ENCODE measurements around the gene TRMT1.

The TRMT1 gene

GRCh38 chr19:13097033-13097462, 19.5 kb downstream of the TRMT1 start:
- Histone ChIP-seq H3K4me3 (ENCODE audit: low read length in 2 of 2) (no peak overlapping the region), H3K4me1 (ENCODE audit: control insufficient read depth in 2 of 2, insufficient read depth in 2 of 2, low read length in 2 of 2) (peaks cover 12 to 23% of the 10 kb centered on the region in 2 donors), H3K36me3 (ENCODE audit: control insufficient read depth in 2 of 2, insufficient read depth in 2 of 2, low read length in 2 of 2) (no peaks in the 10 kb centered on the region), H3K27me3 (ENCODE audit: control insufficient read depth in 2 of 2, insufficient read depth in 2 of 2, low read length in 2 of 2) (no peaks in the 10 kb centered on the region), H3K9ac (ENCODE audit: low read depth in 1 of 2, low read length in 2 of 2) (no peak overlapping the region), H3K27ac (ENCODE audit: low read depth in 2 of 2, low read length in 2 of 2) (peak overlapping the region in 1 of 2 donors; percentile 56), H3K9me3 (ENCODE audit: control insufficient read depth in 2 of 2, low read length in 2 of 2) (no peaks in the 10 kb centered on the region)

- H3K9me3 ChIP-seq (ENCODE audit: control insufficient read depth in 2 of 2, low read length in 2 of 2) = no peaks in the 10 kb centered on the region
- H3K4me3 ChIP-seq (ENCODE audit: low read length in 2 of 2) = peak overlapping the region in 1 of 2 donors; percentile 42
- no peaks in the 10 kb centered on the region for H3K36me3 ChIP-seq (ENCODE audit: control insufficient read depth in 2 of 2, insufficient read depth in 2 of 2, low read length in 2 of 2)
- peak overlapping the region; percentile 22 to 48 for H3K27ac ChIP-seq (ENCODE audit: low read depth in 2 of 2, low read length in 2 of 2)
- H3K9ac ChIP-seq (ENCODE audit: low read depth in 1 of 2, low read length in 2 of 2) = peak overlapping the region in 1 of 2 donors; percentile 37
- no peaks in the 10 kb centered on the region for H3K27me3 ChIP-seq (ENCODE audit: control insufficient read depth in 2 of 2, insufficient read depth in 2 of 2, low read length in 2 of 2)
- peaks cover 12 to 20% of the 10 kb centered on the region in 2 donors for H3K4me1 ChIP-seq (ENCODE audit: control insufficient read depth in 2 of 2, insufficient read depth in 2 of 2, low read length in 2 of 2)
Observed at GRCh38 chr19:13095934-13096927, 20.3 kb downstream of the TRMT1 start.

GRCh38 chr19:13095393-13095784, 21.2 kb downstream of the TRMT1 start:
- Histone ChIP-seq H3K9ac (ENCODE audit: low read depth in 1 of 2, low read length in 2 of 2) (no peak overlapping the region), H3K9me3 (ENCODE audit: control insufficient read depth in 2 of 2, low read length in 2 of 2) (no peaks in the 10 kb centered on the region), H3K36me3 (ENCODE audit: control insufficient read depth in 2 of 2, insufficient read depth in 2 of 2, low read length in 2 of 2) (no peaks in the 10 kb centered on the region), H3K4me3 (ENCODE audit: low read length in 2 of 2) (no peak overlapping the region), H3K27me3 (ENCODE audit: control insufficient read depth in 2 of 2, insufficient read depth in 2 of 2, low read length in 2 of 2) (no peaks in the 10 kb centered on the region), H3K27ac (ENCODE audit: low read depth in 2 of 2, low read length in 2 of 2) (no peak overlapping the region), H3K4me1 (ENCODE audit: control insufficient read depth in 2 of 2, insufficient read depth in 2 of 2, low read length in 2 of 2) (peaks cover 12 to 20% of the 10 kb centered on the region in 2 donors)

- Histone ChIP-seq H3K27me3 (ENCODE audit: control insufficient read depth in 2 of 2, insufficient read depth in 2 of 2, low read length in 2 of 2) (no peaks in the 10 kb centered on the region), H3K27ac (ENCODE audit: low read depth in 2 of 2, low read length in 2 of 2) (no peak overlapping the region), H3K36me3 (ENCODE audit: control insufficient read depth in 2 of 2, insufficient read depth in 2 of 2, low read length in 2 of 2) (no peaks in the 10 kb centered on the region), H3K9ac (ENCODE audit: low read depth in 1 of 2, low read length in 2 of 2) (no peak overlapping the region), H3K9me3 (ENCODE audit: control insufficient read depth in 2 of 2, low read length in 2 of 2) (no peaks in the 10 kb centered on the region), H3K4me3 (ENCODE audit: low read length in 2 of 2) (no peak overlapping the region), H3K4me1 (ENCODE audit: control insufficient read depth in 2 of 2, insufficient read depth in 2 of 2, low read length in 2 of 2) (peaks cover 11 to 17% of the 10 kb centered on the region in 2 donors)
Observed at GRCh38 chr19:13094771-13095392, 21.7 kb downstream of the TRMT1 start.

- Histone ChIP-seq H3K27ac (ENCODE audit: low read depth in 2 of 2, low read length in 2 of 2) (peak overlapping the region in 1 of 2 donors; percentile 38), H3K4me3 (ENCODE audit: low read length in 2 of 2) (no peak overlapping the region), H3K9ac (ENCODE audit: low read depth in 1 of 2, low read length in 2 of 2) (no peak overlapping the region), H3K27me3 (ENCODE audit: control insufficient read depth in 2 of 2, insufficient read depth in 2 of 2, low read length in 2 of 2) (no peaks in the 10 kb centered on the region), H3K36me3 (ENCODE audit: control insufficient read depth in 2 of 2, insufficient read depth in 2 of 2, low read length in 2 of 2) (no peaks in the 10 kb centered on the region), H3K4me1 (ENCODE audit: control insufficient read depth in 2 of 2, insufficient read depth in 2 of 2, low read length in 2 of 2) (peaks cover 5 to 9% of the 10 kb centered on the region in 2 donors), H3K9me3 (ENCODE audit: control insufficient read depth in 2 of 2, low read length in 2 of 2) (no peaks in the 10 kb centered on the region)
Observed at GRCh38 chr19:13094106-13094504, 22.4 kb downstream of the TRMT1 start.

DNA sequence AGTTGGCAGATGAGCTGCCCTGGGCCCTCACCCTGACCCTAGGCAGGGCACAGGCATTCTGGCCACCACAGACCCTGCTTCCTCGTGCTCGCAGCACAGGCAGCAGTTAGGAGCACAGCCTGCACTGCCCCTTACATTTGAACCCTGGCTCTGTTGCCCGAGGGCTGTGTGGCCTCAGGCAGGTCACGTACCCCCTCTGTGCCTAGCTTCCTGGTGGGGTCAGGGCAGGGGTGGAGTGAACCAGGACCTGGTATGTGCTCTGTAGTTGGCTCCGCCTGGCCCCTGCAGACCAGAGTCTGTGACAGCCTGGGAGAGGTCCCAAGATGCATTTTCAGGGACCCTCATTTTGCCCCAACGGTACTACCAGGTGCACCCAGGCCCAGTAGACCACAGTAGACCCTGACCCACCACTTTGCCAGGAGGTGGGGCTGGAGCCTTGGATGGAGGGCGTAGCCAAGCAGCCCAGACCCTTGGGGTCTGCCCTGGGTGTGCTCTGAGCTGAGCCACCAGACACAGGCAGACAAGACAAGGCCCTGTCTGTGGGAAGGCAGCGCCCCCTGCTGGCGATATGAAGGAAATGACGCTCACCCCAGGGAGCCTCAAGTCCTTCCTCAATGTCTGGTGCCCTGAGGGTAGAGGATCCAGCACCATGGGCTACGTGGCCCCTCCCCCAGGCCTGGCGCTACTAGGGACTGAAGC, 23.0 kb downstream of the TRMT1 start:
- Histone ChIP-seq H3K4me1 (ENCODE audit: control insufficient read depth in 2 of 2, insufficient read depth in 2 of 2, low read length in 2 of 2) (peaks cover 2 to 4% of the 10 kb centered on the region in 2 donors), H3K27me3 (ENCODE audit: control insufficient read depth in 2 of 2, insufficient read depth in 2 of 2, low read length in 2 of 2) (no peaks in the 10 kb centered on the region), H3K36me3 (ENCODE audit: control insufficient read depth in 2 of 2, insufficient read depth in 2 of 2, low read length in 2 of 2) (no peaks in the 10 kb centered on the region), H3K4me3 (ENCODE audit: low read length in 2 of 2) (no peak overlapping the region), H3K9ac (ENCODE audit: low read depth in 1 of 2, low read length in 2 of 2) (no peak overlapping the region), H3K9me3 (ENCODE audit: control insufficient read depth in 2 of 2, low read length in 2 of 2) (no peaks in the 10 kb centered on the region), H3K27ac (ENCODE audit: low read depth in 2 of 2, low read length in 2 of 2) (peak overlapping the region in 1 of 2 donors; percentile 38)

DNA sequence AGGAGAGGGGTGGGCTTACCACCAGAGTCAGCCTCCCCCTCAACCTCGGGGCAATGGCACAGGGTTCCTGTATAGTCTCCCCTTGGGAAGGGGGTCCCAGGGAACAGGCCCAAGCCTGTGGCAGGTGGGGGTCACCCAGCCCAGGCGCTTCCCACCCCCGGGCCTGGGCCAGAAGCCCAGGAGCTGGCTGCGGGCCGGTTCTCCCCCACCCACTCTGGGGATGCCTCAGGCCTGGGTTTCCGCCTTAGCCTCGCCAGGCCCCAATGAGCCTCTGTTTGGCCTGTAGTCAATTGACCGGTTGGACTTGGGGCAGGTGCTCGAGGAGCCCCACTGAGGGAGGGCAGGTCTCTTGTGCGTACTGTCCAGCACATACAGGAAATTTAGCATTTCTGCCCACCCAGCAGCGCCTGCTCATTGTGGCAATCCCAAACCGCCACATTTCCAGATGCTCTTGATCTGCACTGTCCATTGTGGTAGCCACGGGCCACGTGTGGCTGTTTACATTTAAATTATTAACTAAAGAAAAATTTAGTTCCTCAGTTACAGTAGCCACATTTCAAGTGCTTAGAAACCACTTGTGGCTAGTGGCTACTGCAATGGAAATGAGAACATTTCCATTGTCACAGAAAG, 23.8 kb downstream of the TRMT1 start:
- no peaks in the 10 kb centered on the region for H3K27me3 ChIP-seq (ENCODE audit: control insufficient read depth in 2 of 2, insufficient read depth in 2 of 2, low read length in 2 of 2)
- no peak overlapping the region for H3K9ac ChIP-seq (ENCODE audit: low read depth in 1 of 2, low read length in 2 of 2)
- no peak overlapping the region for H3K27ac ChIP-seq (ENCODE audit: low read depth in 2 of 2, low read length in 2 of 2)
- H3K9me3 ChIP-seq (ENCODE audit: control insufficient read depth in 2 of 2, low read length in 2 of 2) = no peaks in the 10 kb centered on the region
- no peak overlapping the region for H3K4me3 ChIP-seq (ENCODE audit: low read length in 2 of 2)
- H3K36me3 ChIP-seq (ENCODE audit: control insufficient read depth in 2 of 2, insufficient read depth in 2 of 2, low read length in 2 of 2) = no peaks in the 10 kb centered on the region
- peaks cover 2 to 4% of the 10 kb centered on the region in 2 donors for H3K4me1 ChIP-seq (ENCODE audit: control insufficient read depth in 2 of 2, insufficient read depth in 2 of 2, low read length in 2 of 2)

- H3K9ac ChIP-seq (ENCODE audit: low read depth in 1 of 2, low read length in 2 of 2) = no peak overlapping the region
- no peak overlapping the region for H3K27ac ChIP-seq (ENCODE audit: low read depth in 2 of 2, low read length in 2 of 2)
- peaks cover 2 to 4% of the 10 kb centered on the region in 2 donors for H3K4me1 ChIP-seq (ENCODE audit: control insufficient read depth in 2 of 2, insufficient read depth in 2 of 2, low read length in 2 of 2)
- H3K4me3 ChIP-seq (ENCODE audit: low read length in 2 of 2) = no peak overlapping the region
- no peaks in the 10 kb centered on the region for H3K9me3 ChIP-seq (ENCODE audit: control insufficient read depth in 2 of 2, low read length in 2 of 2)
- H3K27me3 ChIP-seq (ENCODE audit: control insufficient read depth in 2 of 2, insufficient read depth in 2 of 2, low read length in 2 of 2) = no peaks in the 10 kb centered on the region
- H3K36me3 ChIP-seq (ENCODE audit: control insufficient read depth in 2 of 2, insufficient read depth in 2 of 2, low read length in 2 of 2) = no peaks in the 10 kb centered on the region
Observed at GRCh38 chr19:13092158-13092543, 24.4 kb downstream of the TRMT1 start.

DNA sequence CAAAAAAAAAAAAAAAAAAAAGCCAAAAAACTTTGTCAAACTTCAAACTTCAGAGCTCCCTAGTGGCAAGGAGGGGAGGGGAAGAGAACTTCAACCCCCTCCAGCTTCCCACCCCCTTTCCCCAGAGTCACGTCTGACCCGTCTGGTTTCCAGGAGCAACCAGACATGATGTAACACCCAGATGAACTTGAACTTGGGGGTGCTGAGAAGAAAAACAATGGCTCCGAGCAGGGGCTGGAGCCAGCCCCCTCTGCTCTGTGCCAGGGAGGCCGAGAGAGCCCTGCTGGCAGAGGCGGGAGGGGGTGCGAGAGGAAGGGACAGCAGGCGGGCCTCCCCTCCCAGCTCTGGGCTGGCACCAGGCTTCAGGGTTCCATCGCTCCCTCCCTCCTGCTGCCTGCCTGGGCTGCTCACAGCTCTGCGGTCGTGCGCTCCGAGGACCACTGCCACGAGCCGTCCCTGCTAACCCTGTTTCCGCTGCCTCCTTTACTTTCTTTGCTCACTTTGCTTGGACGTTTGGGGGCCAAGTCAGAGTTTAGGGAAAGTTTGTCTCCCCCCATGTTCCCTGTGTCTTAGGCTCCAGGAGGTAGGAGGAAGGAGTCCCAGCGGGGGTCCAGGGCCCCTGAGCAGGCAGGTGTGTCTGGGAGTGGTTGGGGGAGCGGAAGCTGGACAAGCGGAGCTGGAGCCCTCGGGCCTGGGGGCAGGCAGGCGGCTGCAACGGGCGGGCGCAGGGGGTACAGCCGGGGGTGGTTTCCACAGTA, 25.0 kb downstream of the TRMT1 start:
- H3K4me3 ChIP-seq (ENCODE audit: low read length in 2 of 2) = no peak overlapping the region
- no peak overlapping the region for H3K9ac ChIP-seq (ENCODE audit: low read depth in 1 of 2, low read length in 2 of 2)
- no peaks in the 10 kb centered on the region for H3K36me3 ChIP-seq (ENCODE audit: control insufficient read depth in 2 of 2, insufficient read depth in 2 of 2, low read length in 2 of 2)
- H3K4me1 ChIP-seq (ENCODE audit: control insufficient read depth in 2 of 2, insufficient read depth in 2 of 2, low read length in 2 of 2) = peaks cover 2 to 4% of the 10 kb centered on the region in 2 donors
- H3K27me3 ChIP-seq (ENCODE audit: control insufficient read depth in 2 of 2, insufficient read depth in 2 of 2, low read length in 2 of 2) = no peaks in the 10 kb centered on the region
- no peaks in the 10 kb centered on the region for H3K9me3 ChIP-seq (ENCODE audit: control insufficient read depth in 2 of 2, low read length in 2 of 2)
- H3K27ac ChIP-seq (ENCODE audit: low read depth in 2 of 2, low read length in 2 of 2) = no peak overlapping the region

All from mucosa of rectum (tissue), 2 donors.